ENCODE data around the gene INMT.

DNA sequence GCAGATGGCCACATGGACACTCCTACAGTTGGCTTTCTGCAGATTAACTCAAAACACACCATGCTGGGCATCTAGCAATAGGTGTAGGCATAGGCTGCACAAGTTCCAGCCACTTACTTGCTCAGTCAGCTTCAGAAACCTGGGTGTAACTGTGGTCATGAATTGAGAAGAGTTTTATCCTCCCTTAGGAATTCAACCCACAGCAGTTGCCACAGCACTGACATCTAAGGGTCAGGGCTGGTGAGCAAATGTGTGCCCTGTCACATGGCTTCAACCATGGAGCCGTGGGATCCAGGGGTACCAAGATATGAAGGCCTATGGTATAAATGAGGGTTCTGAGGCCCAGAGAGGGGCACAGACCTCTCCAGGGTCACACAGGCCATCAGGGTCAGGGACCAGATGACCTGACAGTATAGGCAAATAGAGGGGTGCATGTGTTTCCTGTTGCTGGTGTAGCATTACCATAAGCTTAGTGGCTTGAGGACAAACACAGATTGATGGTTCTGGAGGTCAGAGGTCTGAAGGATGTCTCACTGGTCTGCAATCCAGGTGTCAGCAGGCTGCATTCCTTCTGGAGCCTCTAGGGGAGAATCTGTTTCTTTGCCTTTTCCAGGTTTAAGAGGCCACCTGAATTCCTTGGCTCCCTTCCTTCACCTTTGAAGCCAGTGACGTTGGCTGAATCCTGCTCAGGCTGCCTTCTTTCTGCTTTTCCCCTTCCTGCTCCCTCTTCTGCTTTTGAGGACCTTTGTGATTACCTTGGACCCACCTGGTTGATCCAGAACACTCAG, 43.4 kb downstream of the INMT start:
- TF ChIP-seq, protein P1, sequence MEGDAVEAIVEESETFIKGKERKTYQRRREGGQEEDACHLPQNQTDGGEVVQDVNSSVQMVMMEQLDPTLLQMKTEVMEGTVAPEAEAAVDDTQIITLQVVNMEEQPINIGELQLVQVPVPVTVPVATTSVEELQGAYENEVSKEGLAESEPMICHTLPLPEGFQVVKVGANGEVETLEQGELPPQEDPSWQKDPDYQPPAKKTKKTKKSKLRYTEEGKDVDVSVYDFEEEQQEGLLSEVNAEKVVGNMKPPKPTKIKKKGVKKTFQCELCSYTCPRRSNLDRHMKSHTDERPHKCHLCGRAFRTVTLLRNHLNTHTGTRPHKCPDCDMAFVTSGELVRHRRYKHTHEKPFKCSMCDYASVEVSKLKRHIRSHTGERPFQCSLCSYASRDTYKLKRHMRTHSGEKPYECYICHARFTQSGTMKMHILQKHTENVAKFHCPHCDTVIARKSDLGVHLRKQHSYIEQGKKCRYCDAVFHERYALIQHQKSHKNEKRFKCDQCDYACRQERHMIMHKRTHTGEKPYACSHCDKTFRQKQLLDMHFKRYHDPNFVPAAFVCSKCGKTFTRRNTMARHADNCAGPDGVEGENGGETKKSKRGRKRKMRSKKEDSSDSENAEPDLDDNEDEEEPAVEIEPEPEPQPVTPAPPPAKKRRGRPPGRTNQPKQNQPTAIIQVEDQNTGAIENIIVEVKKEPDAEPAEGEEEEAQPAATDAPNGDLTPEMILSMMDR (IDR thresholded peaks at IDR 0.05) = no peak
- no peak for TF ChIP-seq EZH2 (IDR thresholded peaks at IDR 0.05; ENCODE audit: borderline replicate concordance, insufficient read depth, low read depth, low read length, poor library complexity, severe bottlenecking)
